ENCODE measurements around the gene TTLL10. TPM values are rescaled to one million over a fixed set of nuclear protein-coding genes. Genes with fewer than 3 reads are reported as not detected.

The TTLL10 gene
- polyA plus RNA-seq, 1 donor (not counting 4 experiments of a cell fraction or from before 2014, with no cell fraction given): not detected

DNA sequence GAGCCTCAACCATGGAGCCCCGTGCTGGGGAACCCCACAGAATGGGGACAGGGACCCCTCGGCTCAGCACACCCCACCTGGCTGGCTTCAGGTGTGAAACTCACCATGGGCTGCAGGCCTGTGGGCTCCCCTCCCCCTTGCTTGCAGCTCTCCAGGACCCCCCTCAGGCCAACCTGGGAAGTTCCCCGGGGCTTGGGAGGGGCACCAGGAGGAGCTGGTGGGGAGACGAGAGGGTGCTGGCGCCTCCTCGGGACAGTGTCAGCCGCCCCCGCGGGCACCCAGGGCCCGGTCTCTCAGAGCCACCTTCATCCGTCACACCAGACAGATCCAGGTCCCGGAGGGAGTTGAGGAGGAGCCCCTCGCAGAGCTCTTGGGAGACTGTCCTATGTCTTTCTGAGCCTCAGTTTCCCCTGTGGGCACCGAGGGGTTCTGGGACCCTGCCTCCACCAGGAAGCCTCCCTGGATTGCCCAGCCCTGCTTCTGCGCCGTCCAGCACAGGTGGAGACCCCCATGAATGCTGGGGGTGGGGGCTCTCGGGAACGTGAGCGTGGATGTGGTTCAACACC lies 33.4 kb downstream of the TTLL10 start:
- H3K9ac ChIP-seq (ENCODE audit: control insufficient read depth, extremely low read depth, insufficient read depth, low read length): no peak overlapping the region
- H3K4me3 ChIP-seq (ENCODE audit: control insufficient read depth in 2 of 3, extremely low read depth in 1 of 3, insufficient read depth in 2 of 3, low read depth in 1 of 3, low read length in 3 of 3): no peak overlapping the region
- H3K4me2 ChIP-seq (ENCODE audit: control insufficient read depth, extremely low read depth, insufficient read depth, low read depth, low read length): peak overlapping the region; percentile 66

DNA sequence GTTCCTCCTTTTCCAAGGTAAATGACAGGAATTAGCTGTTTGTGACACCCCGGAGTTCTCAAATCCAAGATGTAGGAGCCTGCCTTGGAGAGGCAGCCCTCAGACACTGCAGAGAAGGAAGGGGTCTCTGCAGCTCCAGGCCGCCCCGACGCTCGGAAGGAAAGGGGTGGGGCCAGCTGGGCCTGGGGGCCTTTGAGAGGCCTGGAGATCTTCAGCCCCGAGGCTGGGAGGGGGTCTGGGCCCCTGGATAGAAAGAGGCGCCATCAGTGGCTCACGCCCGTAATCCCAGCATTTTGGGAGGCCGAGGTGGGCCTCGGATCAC lies 33.9 kb downstream of the TTLL10 start:
- H3K4me2 ChIP-seq (ENCODE audit: control insufficient read depth, extremely low read depth, insufficient read depth, low read depth, low read length): no peak overlapping the region
- no peaks in the 10 kb centered on the region for H4K20me1 ChIP-seq (ENCODE audit: control insufficient read depth, extremely low read depth, insufficient read depth, low read length)
- peaks cover 6% of the 10 kb centered on the region for H3K4me1 ChIP-seq (ENCODE audit: control insufficient read depth, extremely low read depth, insufficient read depth, low read length)
- no peaks in the 10 kb centered on the region for H3K9me3 ChIP-seq (ENCODE audit: control insufficient read depth, low read depth, low read length)
- no peak overlapping the region for H3K9ac ChIP-seq (ENCODE audit: control insufficient read depth, extremely low read depth, insufficient read depth, low read length)
- H3K27ac ChIP-seq (ENCODE audit: control insufficient read depth, insufficient read depth, low read length): no peak overlapping the region
- no peak overlapping the region for H3K4me3 ChIP-seq (ENCODE audit: control insufficient read depth in 2 of 3, extremely low read depth in 1 of 3, insufficient read depth in 2 of 3, low read depth in 1 of 3, low read length in 3 of 3)
- DNase-seq (ENCODE audit: low read depth, low spot score): no peak
- no peak for TF ChIP-seq EZH2 (IDR thresholded peaks at IDR 0.05; ENCODE audit: low read length)
- TF ChIP-seq, protein P1, sequence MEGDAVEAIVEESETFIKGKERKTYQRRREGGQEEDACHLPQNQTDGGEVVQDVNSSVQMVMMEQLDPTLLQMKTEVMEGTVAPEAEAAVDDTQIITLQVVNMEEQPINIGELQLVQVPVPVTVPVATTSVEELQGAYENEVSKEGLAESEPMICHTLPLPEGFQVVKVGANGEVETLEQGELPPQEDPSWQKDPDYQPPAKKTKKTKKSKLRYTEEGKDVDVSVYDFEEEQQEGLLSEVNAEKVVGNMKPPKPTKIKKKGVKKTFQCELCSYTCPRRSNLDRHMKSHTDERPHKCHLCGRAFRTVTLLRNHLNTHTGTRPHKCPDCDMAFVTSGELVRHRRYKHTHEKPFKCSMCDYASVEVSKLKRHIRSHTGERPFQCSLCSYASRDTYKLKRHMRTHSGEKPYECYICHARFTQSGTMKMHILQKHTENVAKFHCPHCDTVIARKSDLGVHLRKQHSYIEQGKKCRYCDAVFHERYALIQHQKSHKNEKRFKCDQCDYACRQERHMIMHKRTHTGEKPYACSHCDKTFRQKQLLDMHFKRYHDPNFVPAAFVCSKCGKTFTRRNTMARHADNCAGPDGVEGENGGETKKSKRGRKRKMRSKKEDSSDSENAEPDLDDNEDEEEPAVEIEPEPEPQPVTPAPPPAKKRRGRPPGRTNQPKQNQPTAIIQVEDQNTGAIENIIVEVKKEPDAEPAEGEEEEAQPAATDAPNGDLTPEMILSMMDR (optimal IDR thresholded peaks at IDR 0.05 in 1 of 3, IDR thresholded peaks at IDR 0.05 in 1 of 3, conservative IDR thresholded peaks at IDR 0.05 in 1 of 3; ENCODE audit: extremely low read depth in 1 of 3, insufficient read depth in 2 of 3, low read length in 3 of 3): no peak
- H3K79me2 ChIP-seq (ENCODE audit: control insufficient read depth, insufficient read depth, low read length): no peaks in the 10 kb centered on the region
- H3K36me3 ChIP-seq (ENCODE audit: control insufficient read depth in 2 of 2, extremely low read depth in 1 of 2, insufficient read depth in 2 of 2, low read length in 2 of 2): no peaks in the 10 kb centered on the region
- no peak overlapping the region for H2AFZ ChIP-seq (ENCODE audit: control insufficient read depth, low read length)
- no peak for FAIRE-seq
- H3K27me3 ChIP-seq (ENCODE audit: control insufficient read depth, extremely low read depth, insufficient read depth, low read length): peaks cover 40% of the 10 kb centered on the region
- no peaks in the 10 kb centered on the region for H3K9me1 ChIP-seq (ENCODE audit: control insufficient read depth, extremely low read depth, insufficient read depth, low read length)
- dilution Hi-C loops (cut with MboI; ENCODE audit: extremely low pct_ligation_motif_present, low sequenced_read_pairs): no loop called here

More for the DNA sequence above, 33.4 kb downstream of the TTLL10 start:
- no peaks in the 10 kb centered on the region for H3K9me1 ChIP-seq (ENCODE audit: control insufficient read depth, extremely low read depth, insufficient read depth, low read length)
- dilution Hi-C loops (cut with MboI; ENCODE audit: extremely low pct_ligation_motif_present, low sequenced_read_pairs): no loop called here
- DNase-seq (ENCODE audit: low read depth, low spot score) (no peak), FAIRE-seq (no peak)
- peaks cover 6% of the 10 kb centered on the region for H3K4me1 ChIP-seq (ENCODE audit: control insufficient read depth, extremely low read depth, insufficient read depth, low read length)
- peaks cover 40% of the 10 kb centered on the region for H3K27me3 ChIP-seq (ENCODE audit: control insufficient read depth, extremely low read depth, insufficient read depth, low read length)
- no peaks in the 10 kb centered on the region for H3K79me2 ChIP-seq (ENCODE audit: control insufficient read depth, insufficient read depth, low read length)
- H3K36me3 ChIP-seq (ENCODE audit: control insufficient read depth in 2 of 2, extremely low read depth in 1 of 2, insufficient read depth in 2 of 2, low read length in 2 of 2): no peaks in the 10 kb centered on the region
- no peak for TF ChIP-seq EZH2 (IDR thresholded peaks at IDR 0.05; ENCODE audit: low read length)
- TF ChIP-seq, protein P1 (optimal IDR thresholded peaks at IDR 0.05 in 1 of 3, IDR thresholded peaks at IDR 0.05 in 1 of 3, conservative IDR thresholded peaks at IDR 0.05 in 1 of 3; ENCODE audit: extremely low read depth in 1 of 3, insufficient read depth in 2 of 3, low read length in 3 of 3): no peak
- H2AFZ ChIP-seq (ENCODE audit: control insufficient read depth, low read length): no peak overlapping the region
- no peaks in the 10 kb centered on the region for H4K20me1 ChIP-seq (ENCODE audit: control insufficient read depth, extremely low read depth, insufficient read depth, low read length)
- no peaks in the 10 kb centered on the region for H3K9me3 ChIP-seq (ENCODE audit: control insufficient read depth, low read depth, low read length)
- H3K27ac ChIP-seq (ENCODE audit: control insufficient read depth, insufficient read depth, low read length): no peak overlapping the region

All from keratinocyte (primary cell).